Skeletal muscle satellite cell (primary cell): ENCODE data around the gene SORCS2.

Experiments used
- H3K27me3 ChIP-seq: 2 replicates; pipeline ENCODE4 v1.7.0; 2013; ENCODE audit warnings: low read length; ENCODE audit not compliant: control insufficient read depth, insufficient read depth
- H3K36me3 ChIP-seq: 2 replicates; pipeline ENCODE4 v1.7.0; 2013; ENCODE audit warnings: mild to moderate bottlenecking, control low read depth, low read length; ENCODE audit not compliant: insufficient read depth
- H3K4me1 ChIP-seq: 2 replicates; pipeline ENCODE4 v1.7.0; 2013; ENCODE audit warnings: low read length; ENCODE audit not compliant: control insufficient read depth, insufficient read depth
- H3K4me2 ChIP-seq: 2 replicates; pipeline ENCODE4 v1.7.0; 2013; ENCODE audit warnings: mild to moderate bottlenecking, low read length
- H3K4me3 ChIP-seq: 2 replicates; pipeline ENCODE4 v1.7.0; 2013; ENCODE audit warnings: low read length
- H3K9ac ChIP-seq: 2 replicates; pipeline ENCODE4 v1.7.0; 2013; ENCODE audit warnings: mild to moderate bottlenecking, low read depth, low read length, moderate library complexity
- H3K9me3 ChIP-seq: replicated peaks from 2 replicates; pipeline ENCODE4 v1.7.0; 2013; ENCODE audit warnings: mild to moderate bottlenecking, control low read depth, low read length

The SORCS2 gene

GRCh38 chr4:7684294-7684693 is 492.0 kb downstream of the SORCS2 start:
- no peak overlapping the region for H3K4me2 ChIP-seq
- no peaks in the 10 kb centered on the region for H3K4me1 ChIP-seq
- H3K9ac ChIP-seq, result no peak overlapping the region
- H3K4me3 ChIP-seq, result no peak overlapping the region
- H3K36me3 ChIP-seq, result no peaks in the 10 kb centered on the region
- H3K27me3 ChIP-seq, result peaks cover 28% of the 10 kb centered on the region
- H3K9me3 ChIP-seq, result peaks cover 8% of the 10 kb centered on the region

GRCh38 chr4:7686070-7686870 is 493.9 kb downstream of the SORCS2 start:
- Histone ChIP-seq H3K4me3 (no peak overlapping the region), H3K9me3 (peaks cover 8% of the 10 kb centered on the region), H3K36me3 (no peaks in the 10 kb centered on the region), H3K4me2 (no peak overlapping the region), H3K27me3 (peaks cover 20% of the 10 kb centered on the region), H3K9ac (no peak overlapping the region), H3K4me1 (no peaks in the 10 kb centered on the region)

- Histone ChIP-seq H3K9me3 (peaks cover 8% of the 10 kb centered on the region), H3K4me1 (no peaks in the 10 kb centered on the region), H3K4me2 (no peak overlapping the region)
Observed at GRCh38 chr4:7687006-7687405, 494.7 kb downstream of the SORCS2 start.

GRCh38 chr4:7687796-7688195 is 495.5 kb downstream of the SORCS2 start:
- H3K9me3 ChIP-seq, result peaks cover 6% of the 10 kb centered on the region
- H3K9ac ChIP-seq, result no peak overlapping the region

More at GRCh38 chr4:7687006-7687405, 494.7 kb downstream of the SORCS2 start:
- H3K9ac ChIP-seq, result no peak overlapping the region
- H3K36me3 ChIP-seq, result no peaks in the 10 kb centered on the region
- H3K4me3 ChIP-seq, result no peak overlapping the region
- peaks cover 14% of the 10 kb centered on the region for H3K27me3 ChIP-seq

GRCh38 chr4:7689773-7690693 is 497.7 kb downstream of the SORCS2 start:
- peaks cover 9% of the 10 kb centered on the region for H3K27me3 ChIP-seq
- no peaks in the 10 kb centered on the region for H3K36me3 ChIP-seq
- H3K9ac ChIP-seq, result no peak overlapping the region
- H3K4me2 ChIP-seq, result no peak overlapping the region
- no peaks in the 10 kb centered on the region for H3K4me1 ChIP-seq
- H3K9me3 ChIP-seq, result no peaks in the 10 kb centered on the region
- H3K4me3 ChIP-seq, result no peak overlapping the region

More at GRCh38 chr4:7687796-7688195, 495.5 kb downstream of the SORCS2 start:
- no peaks in the 10 kb centered on the region for H3K4me1 ChIP-seq
- H3K4me3 ChIP-seq, result no peak overlapping the region
- H3K4me2 ChIP-seq, result no peak overlapping the region
- peaks cover 11% of the 10 kb centered on the region for H3K27me3 ChIP-seq
- H3K36me3 ChIP-seq, result no peaks in the 10 kb centered on the region

- Histone ChIP-seq H3K36me3 (no peaks in the 10 kb centered on the region), H3K4me2 (no peak overlapping the region), H3K9ac (no peak overlapping the region), H3K27me3 (peaks cover 6% of the 10 kb centered on the region), H3K9me3 (no peaks in the 10 kb centered on the region), H3K4me1 (no peaks in the 10 kb centered on the region), H3K4me3 (no peak overlapping the region)
Observed at GRCh38 chr4:7691061-7691460, 498.7 kb downstream of the SORCS2 start.

- H3K9ac ChIP-seq, result no peak overlapping the region
Observed at GRCh38 chr4:7691982-7692381, 499.6 kb downstream of the SORCS2 start.

GRCh38 chr4:7692451-7693236 is 500.3 kb downstream of the SORCS2 start:
- H3K4me1 ChIP-seq, result no peaks in the 10 kb centered on the region
- H3K4me3 ChIP-seq, result no peak overlapping the region
- H3K36me3 ChIP-seq, result no peaks in the 10 kb centered on the region
- H3K4me2 ChIP-seq, result no peak overlapping the region
- H3K9ac ChIP-seq, result no peak overlapping the region
- H3K27me3 ChIP-seq, result peaks cover 17% of the 10 kb centered on the region
- H3K9me3 ChIP-seq, result no peaks in the 10 kb centered on the region

More at GRCh38 chr4:7691982-7692381, 499.6 kb downstream of the SORCS2 start:
- Histone ChIP-seq H3K4me2 (no peak overlapping the region), H3K36me3 (no peaks in the 10 kb centered on the region), H3K4me1 (no peaks in the 10 kb centered on the region), H3K27me3 (peaks cover 12% of the 10 kb centered on the region), H3K4me3 (no peak overlapping the region), H3K9me3 (no peaks in the 10 kb centered on the region)

- no peaks in the 10 kb centered on the region for H3K36me3 ChIP-seq
- no peaks in the 10 kb centered on the region for H3K9me3 ChIP-seq
- peaks cover 21% of the 10 kb centered on the region for H3K27me3 ChIP-seq
- H3K4me1 ChIP-seq, result no peaks in the 10 kb centered on the region
- no peak overlapping the region for H3K4me2 ChIP-seq
- H3K9ac ChIP-seq, result no peak overlapping the region
- no peak overlapping the region for H3K4me3 ChIP-seq
Observed at GRCh38 chr4:7693237-7693608, 500.9 kb downstream of the SORCS2 start.

GRCh38 chr4:7693711-7694110 is 501.4 kb downstream of the SORCS2 start:
- Histone ChIP-seq H3K9me3 (no peaks in the 10 kb centered on the region), H3K27me3 (peaks cover 24% of the 10 kb centered on the region), H3K36me3 (no peaks in the 10 kb centered on the region), H3K4me3 (no peak overlapping the region), H3K4me1 (no peaks in the 10 kb centered on the region), H3K9ac (no peak overlapping the region), H3K4me2 (no peak overlapping the region)

GRCh38 chr4:7694324-7694723 is 502.0 kb downstream of the SORCS2 start:
- no peak overlapping the region for H3K9ac ChIP-seq
- H3K9me3 ChIP-seq, result no peaks in the 10 kb centered on the region
- peaks cover 25% of the 10 kb centered on the region for H3K27me3 ChIP-seq
- no peaks in the 10 kb centered on the region for H3K4me1 ChIP-seq
- H3K4me2 ChIP-seq, result no peak overlapping the region
- H3K36me3 ChIP-seq, result no peaks in the 10 kb centered on the region
- no peak overlapping the region for H3K4me3 ChIP-seq
